Osteoblast (primary cell): ENCODE measurements around the gene NID1. TPM values are rescaled to one million over a fixed set of nuclear protein-coding genes. Genes with fewer than 3 reads are reported as not detected.

Experiments used
- DNase-seq: peaks from one replicate; pipeline ENCODE4 v3.0.0; 2011; ENCODE audit warnings: low spot score, mixed read lengths; ENCODE audit not compliant: insufficient read length; ENCODE audit errors: missing footprints
- H2AFZ ChIP-seq: 2 replicates; pipeline ENCODE4 v1.6.0; 2011; ENCODE audit warnings: mild to moderate bottlenecking, low read length
- H3K27ac ChIP-seq: 2 replicates; pipeline ENCODE4 v1.5.1; 2011; ENCODE audit warnings: mild to moderate bottlenecking, low read depth, low read length, moderate library complexity
- H3K27me3 ChIP-seq: 2 replicates; pipeline ENCODE4 v1.6.0; 2012; ENCODE audit warnings: mild to moderate bottlenecking, control low read depth, inconsistent platforms, low read length, moderate library complexity; ENCODE audit not compliant: insufficient read depth
- H3K36me3 ChIP-seq: 2 replicates; pipeline ENCODE4 v1.5.1; 2011; ENCODE audit warnings: mild to moderate bottlenecking, low read length, control low read depth, moderate library complexity; ENCODE audit not compliant: insufficient read depth
- H3K4me1 ChIP-seq: 2 replicates; pipeline ENCODE4 v1.5.1; 2011; ENCODE audit warnings: mild to moderate bottlenecking, low read length, control low read depth, moderate library complexity; ENCODE audit not compliant: insufficient read depth
- H3K4me2 ChIP-seq: 2 replicates; pipeline ENCODE4 v1.6.0; 2011; ENCODE audit warnings: mild to moderate bottlenecking, low read length; ENCODE audit not compliant: insufficient read depth
- H3K4me3 ChIP-seq: fragments of 200-600 bp; sonication (generic); 3 replicates; pipeline ENCODE4 v1.5.1; 2012; ENCODE audit warnings: mild to moderate bottlenecking, low read length, inconsistent platforms; ENCODE audit not compliant: insufficient read depth
- H3K79me2 ChIP-seq: 2 replicates; pipeline ENCODE4 v1.6.0; 2012; ENCODE audit warnings: mild to moderate bottlenecking, low read length, control low read depth, inconsistent platforms; ENCODE audit not compliant: insufficient read depth
- H3K9me3 ChIP-seq: 2 replicates; pipeline ENCODE4 v1.5.1; 2011; ENCODE audit warnings: low read depth, low read length, control low read depth
- H4K20me1 ChIP-seq: 2 replicates; pipeline ENCODE4 v1.6.0; 2012; ENCODE audit warnings: mild to moderate bottlenecking, low read length, control low read depth; ENCODE audit not compliant: insufficient read depth
- total RNA-seq: library from RNA; depleted of rRNA; stranded (reverse); fragments of >200 nt; gene quantifications from 2 replicates; pipeline ENCODE4 v1.2.3, GENCODE V29; 2012
- TF ChIP-seq, protein P1 (sequence below): IDR thresholded peaks from 2 replicates; pipeline ENCODE4 v1.5.1; 2011; ENCODE audit warnings: mild to moderate bottlenecking, low read depth, low read length, moderate library complexity; ENCODE audit errors: extremely low read depth

The NID1 gene, protein sequence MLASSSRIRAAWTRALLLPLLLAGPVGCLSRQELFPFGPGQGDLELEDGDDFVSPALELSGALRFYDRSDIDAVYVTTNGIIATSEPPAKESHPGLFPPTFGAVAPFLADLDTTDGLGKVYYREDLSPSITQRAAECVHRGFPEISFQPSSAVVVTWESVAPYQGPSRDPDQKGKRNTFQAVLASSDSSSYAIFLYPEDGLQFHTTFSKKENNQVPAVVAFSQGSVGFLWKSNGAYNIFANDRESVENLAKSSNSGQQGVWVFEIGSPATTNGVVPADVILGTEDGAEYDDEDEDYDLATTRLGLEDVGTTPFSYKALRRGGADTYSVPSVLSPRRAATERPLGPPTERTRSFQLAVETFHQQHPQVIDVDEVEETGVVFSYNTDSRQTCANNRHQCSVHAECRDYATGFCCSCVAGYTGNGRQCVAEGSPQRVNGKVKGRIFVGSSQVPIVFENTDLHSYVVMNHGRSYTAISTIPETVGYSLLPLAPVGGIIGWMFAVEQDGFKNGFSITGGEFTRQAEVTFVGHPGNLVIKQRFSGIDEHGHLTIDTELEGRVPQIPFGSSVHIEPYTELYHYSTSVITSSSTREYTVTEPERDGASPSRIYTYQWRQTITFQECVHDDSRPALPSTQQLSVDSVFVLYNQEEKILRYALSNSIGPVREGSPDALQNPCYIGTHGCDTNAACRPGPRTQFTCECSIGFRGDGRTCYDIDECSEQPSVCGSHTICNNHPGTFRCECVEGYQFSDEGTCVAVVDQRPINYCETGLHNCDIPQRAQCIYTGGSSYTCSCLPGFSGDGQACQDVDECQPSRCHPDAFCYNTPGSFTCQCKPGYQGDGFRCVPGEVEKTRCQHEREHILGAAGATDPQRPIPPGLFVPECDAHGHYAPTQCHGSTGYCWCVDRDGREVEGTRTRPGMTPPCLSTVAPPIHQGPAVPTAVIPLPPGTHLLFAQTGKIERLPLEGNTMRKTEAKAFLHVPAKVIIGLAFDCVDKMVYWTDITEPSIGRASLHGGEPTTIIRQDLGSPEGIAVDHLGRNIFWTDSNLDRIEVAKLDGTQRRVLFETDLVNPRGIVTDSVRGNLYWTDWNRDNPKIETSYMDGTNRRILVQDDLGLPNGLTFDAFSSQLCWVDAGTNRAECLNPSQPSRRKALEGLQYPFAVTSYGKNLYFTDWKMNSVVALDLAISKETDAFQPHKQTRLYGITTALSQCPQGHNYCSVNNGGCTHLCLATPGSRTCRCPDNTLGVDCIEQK
- 40.2 and 46.3 TPM in 2 replicates for total RNA-seq

DNA sequence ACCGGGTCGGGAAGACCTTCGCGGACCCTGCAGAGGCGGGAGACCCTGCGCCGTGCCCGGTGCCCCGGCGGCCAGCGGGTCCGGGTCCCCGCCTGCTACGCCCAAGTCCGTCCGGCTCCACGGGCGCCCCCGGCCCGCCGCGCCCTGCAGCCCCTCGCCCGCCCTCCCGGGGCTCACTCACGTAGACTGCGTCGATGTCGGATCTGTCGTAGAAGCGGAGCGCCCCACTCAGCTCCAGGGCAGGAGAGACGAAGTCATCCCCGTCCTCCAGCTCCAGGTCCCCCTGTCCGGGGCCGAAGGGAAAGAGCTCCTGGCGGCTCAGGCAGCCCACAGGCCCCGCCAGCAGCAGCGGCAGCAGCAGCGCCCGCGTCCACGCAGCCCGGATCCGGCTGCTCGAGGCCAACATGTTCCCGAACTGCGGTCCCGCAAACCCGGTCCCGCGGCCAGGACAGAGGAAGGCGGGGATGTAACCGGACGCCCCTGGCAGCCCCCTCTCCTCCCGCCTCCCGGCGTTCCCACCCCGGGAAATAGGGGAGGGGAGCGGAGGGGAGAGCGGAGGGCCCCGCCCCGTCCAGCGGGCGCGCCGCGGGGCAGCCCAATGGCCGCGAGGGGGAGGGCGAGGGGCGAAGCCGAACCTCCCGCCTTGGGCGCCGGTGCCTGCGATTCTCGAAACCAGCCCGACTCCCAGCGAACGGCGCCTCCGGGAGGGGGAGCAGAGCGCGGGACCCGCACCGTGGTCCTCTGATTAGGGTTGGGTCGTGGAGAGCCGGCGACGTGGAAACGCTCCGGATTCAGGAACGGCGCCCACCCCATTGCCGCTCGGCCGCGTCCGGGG is at the start of gene NID1:
Gene NID1, minus strand, starts transcription at position 417 of the 835 bp plus-strand sequence. Its CDS starts 11 bp downstream, at position 406.
- H3K36me3 ChIP-seq: no peaks in the 10 kb centered on the region
- H3K4me3 ChIP-seq: peak within 1 kb of the TSS; percentile 80
- H2AFZ ChIP-seq: peak within 1 kb of the TSS; percentile 96
- peaks cover 10% of the 10 kb centered on the region for H3K4me1 ChIP-seq
- peaks cover 4% of the 10 kb centered on the region for H3K27me3 ChIP-seq
- DNase-seq: peak; percentile 97
- peaks cover 11% of the 10 kb centered on the region for H3K79me2 ChIP-seq
- H3K27ac ChIP-seq: peak within 1 kb of the TSS; percentile 66
- H3K4me2 ChIP-seq: peak within 1 kb of the TSS; percentile 93
- no peaks in the 10 kb centered on the region for H4K20me1 ChIP-seq
- no peaks in the 10 kb centered on the region for H3K9me3 ChIP-seq
- TF ChIP-seq, protein P1, sequence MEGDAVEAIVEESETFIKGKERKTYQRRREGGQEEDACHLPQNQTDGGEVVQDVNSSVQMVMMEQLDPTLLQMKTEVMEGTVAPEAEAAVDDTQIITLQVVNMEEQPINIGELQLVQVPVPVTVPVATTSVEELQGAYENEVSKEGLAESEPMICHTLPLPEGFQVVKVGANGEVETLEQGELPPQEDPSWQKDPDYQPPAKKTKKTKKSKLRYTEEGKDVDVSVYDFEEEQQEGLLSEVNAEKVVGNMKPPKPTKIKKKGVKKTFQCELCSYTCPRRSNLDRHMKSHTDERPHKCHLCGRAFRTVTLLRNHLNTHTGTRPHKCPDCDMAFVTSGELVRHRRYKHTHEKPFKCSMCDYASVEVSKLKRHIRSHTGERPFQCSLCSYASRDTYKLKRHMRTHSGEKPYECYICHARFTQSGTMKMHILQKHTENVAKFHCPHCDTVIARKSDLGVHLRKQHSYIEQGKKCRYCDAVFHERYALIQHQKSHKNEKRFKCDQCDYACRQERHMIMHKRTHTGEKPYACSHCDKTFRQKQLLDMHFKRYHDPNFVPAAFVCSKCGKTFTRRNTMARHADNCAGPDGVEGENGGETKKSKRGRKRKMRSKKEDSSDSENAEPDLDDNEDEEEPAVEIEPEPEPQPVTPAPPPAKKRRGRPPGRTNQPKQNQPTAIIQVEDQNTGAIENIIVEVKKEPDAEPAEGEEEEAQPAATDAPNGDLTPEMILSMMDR: no peak

DNA sequence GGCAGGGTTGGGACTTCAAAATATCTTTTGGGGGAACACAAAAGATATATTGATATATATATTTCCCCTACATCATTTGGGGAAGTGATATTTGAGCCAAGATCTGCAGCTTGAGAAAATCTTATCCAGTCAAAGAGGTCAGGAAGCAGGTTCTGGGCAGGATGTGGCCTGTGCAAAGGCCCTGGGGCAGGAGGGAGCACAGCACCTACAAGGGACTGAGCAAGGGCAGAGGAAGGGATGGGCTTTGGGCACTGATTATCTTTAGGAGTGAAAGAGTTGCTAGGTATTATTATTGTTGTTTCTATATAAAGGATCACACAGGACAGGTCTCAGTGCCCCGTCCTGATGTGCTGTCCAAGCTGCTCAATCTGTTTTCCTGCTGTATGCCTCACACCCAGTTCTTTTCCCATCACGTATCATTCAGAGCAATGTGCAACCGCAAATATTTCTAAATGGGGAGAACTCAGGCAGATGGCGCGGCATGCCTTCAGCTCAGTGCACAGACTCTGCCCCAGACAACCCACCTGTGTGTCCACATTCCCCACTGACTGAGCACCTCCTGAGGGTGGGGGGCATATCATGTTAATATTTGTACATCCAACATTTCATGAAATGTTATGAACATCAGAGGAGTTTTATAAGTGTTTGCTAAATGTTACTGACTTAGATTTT is 49.3 kb upstream of the NID1 start:
- H3K36me3 ChIP-seq: no peaks in the 10 kb centered on the region
- no peaks in the 10 kb centered on the region for H3K79me2 ChIP-seq
- H3K4me3 ChIP-seq: no peak overlapping the region
- H3K27me3 ChIP-seq: no peaks in the 10 kb centered on the region
- DNase-seq: no peak
- H4K20me1 ChIP-seq: no peaks in the 10 kb centered on the region
- TF ChIP-seq, protein P1: no peak
- no peak overlapping the region for H3K27ac ChIP-seq
- H3K4me1 ChIP-seq: no peaks in the 10 kb centered on the region
- no peak overlapping the region for H3K4me2 ChIP-seq
- no peak overlapping the region for H2AFZ ChIP-seq
- H3K9me3 ChIP-seq: no peaks in the 10 kb centered on the region

DNA sequence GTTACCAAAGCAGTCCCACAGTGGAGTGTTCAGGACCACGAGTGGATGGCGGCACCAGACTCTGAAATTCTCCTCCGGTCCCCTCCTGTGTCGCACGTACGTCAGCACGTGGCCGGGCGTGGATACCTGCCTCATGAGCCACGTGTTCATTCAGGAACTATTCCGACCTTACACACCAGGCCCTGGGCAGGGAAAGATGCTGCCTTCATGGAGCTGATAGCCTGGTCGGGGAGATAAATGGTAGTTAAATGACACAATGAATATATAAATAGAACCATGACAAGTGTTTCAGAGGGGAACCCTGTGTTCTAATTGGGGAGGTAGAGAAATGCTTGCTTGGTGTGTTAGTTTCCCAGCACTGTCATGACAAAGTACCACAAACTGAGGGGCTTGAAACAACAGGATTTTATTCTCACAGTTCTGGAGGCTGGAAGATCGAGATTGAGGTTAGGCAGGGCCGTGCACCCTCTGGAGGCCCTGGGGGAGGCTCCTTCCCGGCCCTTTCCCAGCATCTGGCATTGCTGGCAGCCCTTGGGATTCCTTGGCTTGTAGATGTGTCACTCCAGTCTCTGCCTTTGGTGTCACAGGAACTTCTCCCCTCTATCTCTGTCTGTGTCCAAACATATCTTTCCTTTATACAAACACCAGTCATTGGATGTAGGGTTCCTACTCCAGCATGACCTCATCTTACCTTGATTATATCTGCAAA is 48.6 kb upstream of the NID1 start:
- no peaks in the 10 kb centered on the region for H4K20me1 ChIP-seq
- H3K27me3 ChIP-seq: no peaks in the 10 kb centered on the region
- TF ChIP-seq, protein P1: no peak
- DNase-seq: peak; percentile 22
- no peaks in the 10 kb centered on the region for H3K36me3 ChIP-seq
- H3K4me2 ChIP-seq: no peak overlapping the region
- H3K9me3 ChIP-seq: no peaks in the 10 kb centered on the region
- no peak overlapping the region for H3K27ac ChIP-seq
- no peaks in the 10 kb centered on the region for H3K79me2 ChIP-seq
- no peak overlapping the region for H2AFZ ChIP-seq
- H3K4me3 ChIP-seq: no peak overlapping the region
- H3K4me1 ChIP-seq: no peaks in the 10 kb centered on the region
